NT2/D1 (cell line): ENCODE data around the gene CTTNBP2.

Experiments
- DNase-seq: peaks from one replicate; pipeline ENCODE4 v3.0.0-alpha.2; 2011; ENCODE audit warnings: low read depth, low spot score
- H3K27me3 ChIP-seq: 2 replicates; pipeline ENCODE4 v1.6.0; 2011; ENCODE audit warnings: mild to moderate bottlenecking; ENCODE audit not compliant: insufficient read length, insufficient read depth
- H3K36me3 ChIP-seq: 2 replicates; pipeline ENCODE4 v1.6.1; 2011; ENCODE audit warnings: mild to moderate bottlenecking, low read length, mixed read lengths; ENCODE audit not compliant: insufficient read depth, insufficient read length
- H3K4me1 ChIP-seq: 2 replicates; pipeline ENCODE4 v1.5.1; 2011; ENCODE audit not compliant: insufficient read depth, insufficient read length
- H3K4me3 ChIP-seq: 2 replicates; pipeline ENCODE4 v1.5.1; 2011; ENCODE audit warnings: low read depth; ENCODE audit not compliant: insufficient read length
- H3K9ac ChIP-seq: 2 replicates; pipeline ENCODE4 v1.6.0; 2011; ENCODE audit warnings: low read depth; ENCODE audit not compliant: insufficient read length
- H3K9me3 ChIP-seq: 2 replicates; pipeline ENCODE4 v1.5.1; 2011; ENCODE audit warnings: mild to moderate bottlenecking, low read length; ENCODE audit not compliant: insufficient read depth
- SUZ12 ChIP-seq: IDR thresholded peaks from 2 replicates; pipeline ENCODE4 v1.6.1; 2011; ENCODE audit not compliant: insufficient read length, insufficient read depth; ENCODE audit errors: extremely low read depth
- YY1 ChIP-seq: IDR thresholded peaks from 2 replicates; pipeline ENCODE4 v1.6.1; 2011; ENCODE audit not compliant: insufficient read length, insufficient read depth
- ZNF274 ChIP-seq: IDR thresholded peaks from 2 replicates; pipeline ENCODE4 v1.6.1; 2011; ENCODE audit warnings: mild to moderate bottlenecking, low read depth, low read length

The CTTNBP2 gene

DNA sequence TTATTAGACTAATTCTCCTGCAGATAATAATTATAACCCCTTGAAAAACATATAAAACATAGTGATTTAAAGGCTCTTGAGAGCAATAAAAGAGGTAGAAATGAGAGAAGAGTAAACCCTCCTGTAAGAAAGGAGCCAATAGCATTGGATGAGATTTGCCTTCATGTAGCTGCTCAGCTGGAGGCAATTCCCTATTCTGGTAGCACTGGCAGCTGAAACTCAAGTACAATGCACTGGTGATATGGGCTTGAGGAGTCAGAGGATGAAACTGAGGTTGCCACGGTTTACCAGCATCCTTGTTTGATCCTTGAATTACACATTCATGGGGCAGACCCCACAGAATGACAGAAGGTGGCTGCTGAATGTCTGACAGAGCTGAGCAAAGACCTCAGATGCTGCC lies 76.4 kb downstream of the CTTNBP2 start:
- no peak for TF ChIP-seq ZNF274
- no peak for TF ChIP-seq YY1
- TF ChIP-seq SUZ12, result no peak
- no peaks in the 10 kb centered on the region for H3K9me3 ChIP-seq
- DNase-seq, result no peak

GRCh38 chr7:117793976-117794375 lies 79.3 kb downstream of the CTTNBP2 start:
- DNase-seq, result no peak
- Histone ChIP-seq H3K9ac (no peak overlapping the region), H3K4me1 (no peaks in the 10 kb centered on the region), H3K36me3 (no peaks in the 10 kb centered on the region), H3K27me3 (no peaks in the 10 kb centered on the region), H3K4me3 (no peak overlapping the region), H3K9me3 (no peaks in the 10 kb centered on the region)
- no peak for TF ChIP-seq YY1
- TF ChIP-seq ZNF274, result no peak
- no peak for TF ChIP-seq SUZ12

More for the DNA sequence above, 76.4 kb downstream of the CTTNBP2 start:
- H3K36me3 ChIP-seq, result no peaks in the 10 kb centered on the region
- no peak overlapping the region for H3K9ac ChIP-seq
- H3K4me1 ChIP-seq, result no peaks in the 10 kb centered on the region
- no peaks in the 10 kb centered on the region for H3K27me3 ChIP-seq
- no peak overlapping the region for H3K4me3 ChIP-seq

DNA sequence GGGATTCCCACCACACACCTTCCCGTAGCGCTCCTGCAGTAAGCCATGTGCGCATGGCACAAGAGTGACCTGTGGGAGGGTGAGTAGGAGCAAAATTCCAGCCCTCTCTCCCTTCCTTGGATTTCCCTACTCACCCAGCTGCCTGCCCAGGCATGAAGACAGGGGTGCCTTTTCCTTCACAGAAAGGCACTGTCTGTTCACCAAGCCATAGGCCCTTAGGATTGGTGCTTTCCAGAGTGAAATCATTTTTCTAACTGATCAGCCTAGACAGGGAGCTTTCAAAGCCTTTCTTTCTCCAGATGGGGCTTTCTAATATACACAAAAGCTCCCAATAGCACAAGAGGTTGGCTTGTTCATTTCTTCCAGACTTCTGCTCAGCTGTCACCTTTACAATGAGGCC lies 79.7 kb downstream of the CTTNBP2 start:
- H3K4me1 ChIP-seq, result no peaks in the 10 kb centered on the region
- no peak overlapping the region for H3K4me3 ChIP-seq
- TF ChIP-seq YY1, result no peak
- no peak for TF ChIP-seq SUZ12
- TF ChIP-seq ZNF274, result no peak
- no peaks in the 10 kb centered on the region for H3K27me3 ChIP-seq
- H3K9ac ChIP-seq, result no peak overlapping the region
- DNase-seq, result no peak
- no peaks in the 10 kb centered on the region for H3K9me3 ChIP-seq
- H3K36me3 ChIP-seq, result no peaks in the 10 kb centered on the region

- Histone ChIP-seq H3K9me3 (no peaks in the 10 kb centered on the region), H3K27me3 (no peaks in the 10 kb centered on the region), H3K36me3 (no peaks in the 10 kb centered on the region), H3K4me1 (no peaks in the 10 kb centered on the region), H3K4me3 (no peak overlapping the region), H3K9ac (no peak overlapping the region)
- no peak for DNase-seq
- TF ChIP-seq ZNF274 (no peak), SUZ12 (no peak), YY1 (no peak)
These were observed 81.1 kb downstream of the CTTNBP2 start for GRCh38 chr7:117791877-117792780.

DNA sequence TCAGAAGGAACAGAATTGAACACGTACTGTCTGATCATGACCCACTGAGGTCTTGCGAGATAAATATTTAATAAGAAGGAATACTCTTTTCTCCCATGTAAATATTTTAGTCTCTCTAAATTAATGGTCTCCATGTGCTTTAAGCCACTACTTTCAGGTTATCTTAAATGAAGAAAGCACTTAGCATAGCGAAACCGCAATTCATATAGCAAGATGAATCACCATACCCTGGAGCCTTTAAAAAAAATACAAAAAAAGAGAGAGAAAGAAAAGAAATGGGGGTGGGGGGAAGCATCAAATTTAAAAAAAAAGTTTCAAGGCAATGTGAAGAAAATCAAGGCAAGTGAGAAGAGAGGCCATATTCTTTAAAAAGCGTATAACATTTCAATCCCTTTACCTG lies 82.5 kb downstream of the CTTNBP2 start:
- no peak overlapping the region for H3K9ac ChIP-seq
- no peak for TF ChIP-seq SUZ12
- TF ChIP-seq YY1, result no peak
- no peak for TF ChIP-seq ZNF274
- no peaks in the 10 kb centered on the region for H3K36me3 ChIP-seq

DNA sequence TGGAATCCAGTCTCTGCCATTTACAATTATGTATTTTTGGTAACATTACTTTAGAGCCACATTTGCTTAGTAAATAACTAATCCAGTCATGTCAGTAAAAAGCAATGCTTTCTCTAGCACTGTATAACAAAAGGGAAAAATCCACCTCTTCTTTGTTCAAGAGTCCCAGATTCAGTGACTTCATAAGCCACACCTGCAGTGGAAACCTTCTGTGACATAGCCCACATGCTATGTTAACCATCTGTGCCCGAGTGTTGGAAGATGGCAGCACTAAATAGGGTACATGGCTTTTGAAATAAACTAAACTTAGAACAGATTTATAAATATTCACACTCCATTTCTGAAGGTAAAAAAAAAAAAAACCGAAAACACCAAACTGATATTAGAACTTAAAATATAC lies 83.0 kb downstream of the CTTNBP2 start:
- Histone ChIP-seq H3K27me3 (no peaks in the 10 kb centered on the region), H3K4me1 (no peaks in the 10 kb centered on the region), H3K9ac (no peak overlapping the region), H3K36me3 (no peaks in the 10 kb centered on the region), H3K4me3 (no peak overlapping the region), H3K9me3 (no peaks in the 10 kb centered on the region)
- no peak for TF ChIP-seq ZNF274
- TF ChIP-seq YY1, result no peak
- DNase-seq, result no peak

More for the DNA sequence above, 82.5 kb downstream of the CTTNBP2 start:
- Histone ChIP-seq H3K4me1 (no peaks in the 10 kb centered on the region), H3K9me3 (no peaks in the 10 kb centered on the region), H3K27me3 (no peaks in the 10 kb centered on the region), H3K4me3 (no peak overlapping the region)
- no peak for DNase-seq

DNA sequence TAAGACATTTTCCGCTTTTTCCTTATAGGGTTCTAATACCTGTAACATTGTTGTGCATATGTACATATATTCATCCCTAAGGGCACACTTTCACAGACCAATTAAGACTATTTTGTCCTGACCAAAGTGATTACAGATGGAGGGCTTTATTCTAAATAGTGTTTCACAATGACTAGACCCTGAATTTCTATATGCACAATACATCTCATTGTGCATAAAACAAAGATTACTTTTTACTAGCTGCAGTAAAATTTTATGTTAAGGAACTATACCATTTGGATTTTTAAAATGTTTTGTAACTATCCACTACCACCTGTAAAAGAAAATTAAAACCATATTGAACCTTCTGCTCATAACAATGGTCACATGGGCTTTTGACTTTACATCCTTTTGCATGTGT lies 87.8 kb downstream of the CTTNBP2 start:
- Histone ChIP-seq H3K4me1 (no peaks in the 10 kb centered on the region), H3K36me3 (no peaks in the 10 kb centered on the region), H3K9ac (no peak overlapping the region), H3K4me3 (no peak overlapping the region), H3K9me3 (no peaks in the 10 kb centered on the region), H3K27me3 (no peaks in the 10 kb centered on the region)
- TF ChIP-seq YY1 (no peak), ZNF274 (no peak), SUZ12 (no peak)
- DNase-seq, result no peak
